ENCODE results near the gene SYT7.

Gene SYT7

DNA sequence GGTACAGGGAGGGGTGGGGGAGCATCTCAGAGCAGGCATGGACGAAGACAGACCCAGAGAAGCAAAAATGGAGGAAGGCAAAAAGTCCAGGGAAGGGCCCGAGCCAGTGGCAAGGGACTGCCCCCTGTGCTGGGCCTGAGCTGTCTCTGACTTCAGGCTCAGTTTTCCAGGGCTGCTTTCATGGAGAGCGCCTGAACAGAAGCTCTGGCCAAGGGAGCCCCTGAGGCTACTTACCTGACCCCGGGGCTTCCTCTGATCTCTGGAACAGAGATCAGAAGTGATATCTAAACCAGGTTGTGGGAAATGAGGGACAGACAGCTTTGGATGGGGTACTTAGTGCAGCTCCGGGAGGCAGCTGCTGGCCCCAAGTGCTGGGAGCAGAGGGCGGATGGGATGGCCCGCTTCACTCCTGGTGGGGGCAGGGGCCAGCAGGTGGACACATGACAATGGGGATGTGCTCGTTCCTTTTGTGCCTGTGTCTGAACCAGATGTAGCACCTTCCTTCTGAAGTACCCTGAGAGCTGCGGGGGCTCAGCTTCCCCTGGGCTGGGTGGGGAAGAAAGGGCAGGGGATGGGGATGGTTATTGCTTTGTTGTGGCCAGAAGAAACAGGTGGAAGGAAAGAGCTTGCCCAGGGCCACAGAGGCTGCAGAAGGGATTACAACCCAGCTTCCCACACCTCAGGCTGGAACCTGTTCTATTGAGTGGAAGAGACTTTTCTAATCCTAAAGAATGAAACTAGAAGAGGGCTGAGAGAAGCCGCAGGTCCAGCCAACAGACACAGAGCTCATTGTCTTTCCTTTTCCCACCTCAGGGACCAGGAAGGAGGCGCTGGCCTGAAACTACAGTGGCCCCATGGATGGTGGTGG lies 66.6 kb downstream of the SYT7 start:
- TF ChIP-seq POLR2A (IDR thresholded peaks at IDR 0.05; ENCODE audit: low read depth, low read length) (no peak), PAX5 (IDR thresholded peaks at IDR 0.05; ENCODE audit: insufficient read depth, low read length, severe bottlenecking) (no peak)
- FAIRE-seq: no peak
- no peak for DNase-seq (ENCODE audit: insufficient read length, low spot score)

- FAIRE-seq (no peak), DNase-seq (ENCODE audit: insufficient read length, low spot score) (no peak)
- TF ChIP-seq PAX5 (IDR thresholded peaks at IDR 0.05; ENCODE audit: insufficient read depth, low read length, severe bottlenecking): no peak
- TF ChIP-seq SPI1 (IDR thresholded peaks at IDR 0.05; ENCODE audit: low read depth, low read length): no peak
- TF ChIP-seq POU2F2 (IDR thresholded peaks at IDR 0.05; ENCODE audit: low read depth, low read length): no peak
- no peak for TF ChIP-seq POLR2AphosphoS5 (IDR thresholded peaks at IDR 0.05; ENCODE audit: low read depth, low read length)
- no peak for TF ChIP-seq TAF1 (IDR thresholded peaks at IDR 0.05; ENCODE audit: low read depth, low read length)
Measured at GRCh38 chr11:61513143-61513765, 67.6 kb downstream of the SYT7 start.

DNA sequence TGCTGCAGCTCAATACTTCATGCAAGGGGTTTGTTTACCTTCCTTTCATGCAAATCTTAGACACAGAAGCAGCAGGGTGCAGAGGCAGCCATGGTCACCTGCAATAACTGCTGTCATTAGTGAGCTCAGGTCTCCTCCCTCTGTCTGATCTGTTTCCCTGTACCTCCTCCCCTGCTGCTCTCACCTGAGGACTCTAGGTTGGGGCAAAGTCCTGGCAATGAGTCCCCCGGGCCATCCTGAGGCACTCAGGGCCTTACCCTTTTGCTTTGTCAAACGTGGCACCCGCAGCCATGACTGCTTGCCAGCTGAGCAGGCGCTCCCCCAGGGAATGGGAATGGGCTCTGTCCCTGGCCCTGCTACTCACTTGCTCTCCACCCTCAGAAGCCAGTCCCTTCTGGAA lies 68.4 kb downstream of the SYT7 start:
- FAIRE-seq (no peak), DNase-seq (ENCODE audit: insufficient read length, low spot score) (no peak)
- TF ChIP-seq SPI1 (IDR thresholded peaks at IDR 0.05; ENCODE audit: low read depth, low read length) (no peak), TAF1 (IDR thresholded peaks at IDR 0.05; ENCODE audit: low read depth, low read length) (no peak), POLR2AphosphoS5 (IDR thresholded peaks at IDR 0.05; ENCODE audit: low read depth, low read length) (no peak), PAX5 (IDR thresholded peaks at IDR 0.05; ENCODE audit: insufficient read depth, low read length, severe bottlenecking) (no peak), POLR2A (IDR thresholded peaks at IDR 0.05; ENCODE audit: low read depth, low read length) (no peak), POU2F2 (IDR thresholded peaks at IDR 0.05; ENCODE audit: low read depth, low read length) (no peak)

DNA sequence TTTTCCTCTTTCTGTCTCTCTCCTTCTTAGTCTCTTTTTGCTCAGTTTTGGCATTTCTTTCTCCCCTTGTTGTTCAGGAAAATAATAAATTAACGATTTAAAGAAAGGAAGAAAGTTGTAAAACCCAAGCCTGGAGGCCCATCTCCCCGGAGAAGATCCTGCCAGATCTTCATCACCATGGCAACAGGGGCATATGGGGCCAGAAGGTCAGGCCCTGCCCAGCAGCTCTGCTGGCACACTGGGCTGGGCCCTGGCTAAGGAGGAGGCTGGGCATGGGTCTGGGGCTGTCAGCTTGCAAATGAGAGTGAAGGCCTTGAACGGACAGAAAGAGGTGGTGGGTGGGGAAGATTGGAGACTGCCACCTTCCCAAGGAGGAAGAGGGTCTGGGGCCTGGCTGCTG lies 69.5 kb downstream of the SYT7 start:
- FAIRE-seq (no peak), DNase-seq (ENCODE audit: insufficient read length, low spot score) (no peak)
- no peak for TF ChIP-seq POU2F2 (IDR thresholded peaks at IDR 0.05; ENCODE audit: low read depth, low read length)
- no peak for TF ChIP-seq POLR2A (IDR thresholded peaks at IDR 0.05; ENCODE audit: low read depth, low read length)
- no peak for TF ChIP-seq POLR2AphosphoS5 (IDR thresholded peaks at IDR 0.05; ENCODE audit: low read depth, low read length)
- no peak for TF ChIP-seq SPI1 (IDR thresholded peaks at IDR 0.05; ENCODE audit: low read depth, low read length)
- TF ChIP-seq PAX5 (IDR thresholded peaks at IDR 0.05; ENCODE audit: insufficient read depth, low read length, severe bottlenecking): no peak
- no peak for TF ChIP-seq TAF1 (IDR thresholded peaks at IDR 0.05; ENCODE audit: low read depth, low read length)

GRCh38 chr11:61510974-61511373 lies 69.9 kb downstream of the SYT7 start:
- FAIRE-seq: no peak
- no peak for DNase-seq (ENCODE audit: insufficient read length, low spot score)
- TF ChIP-seq POLR2AphosphoS5 (IDR thresholded peaks at IDR 0.05; ENCODE audit: low read depth, low read length): no peak
- no peak for TF ChIP-seq TAF1 (IDR thresholded peaks at IDR 0.05; ENCODE audit: low read depth, low read length)
- no peak for TF ChIP-seq PAX5 (IDR thresholded peaks at IDR 0.05; ENCODE audit: insufficient read depth, low read length, severe bottlenecking)
- TF ChIP-seq POU2F2 (IDR thresholded peaks at IDR 0.05; ENCODE audit: low read depth, low read length): no peak
- TF ChIP-seq POLR2A (IDR thresholded peaks at IDR 0.05; ENCODE audit: low read depth, low read length): no peak

DNA sequence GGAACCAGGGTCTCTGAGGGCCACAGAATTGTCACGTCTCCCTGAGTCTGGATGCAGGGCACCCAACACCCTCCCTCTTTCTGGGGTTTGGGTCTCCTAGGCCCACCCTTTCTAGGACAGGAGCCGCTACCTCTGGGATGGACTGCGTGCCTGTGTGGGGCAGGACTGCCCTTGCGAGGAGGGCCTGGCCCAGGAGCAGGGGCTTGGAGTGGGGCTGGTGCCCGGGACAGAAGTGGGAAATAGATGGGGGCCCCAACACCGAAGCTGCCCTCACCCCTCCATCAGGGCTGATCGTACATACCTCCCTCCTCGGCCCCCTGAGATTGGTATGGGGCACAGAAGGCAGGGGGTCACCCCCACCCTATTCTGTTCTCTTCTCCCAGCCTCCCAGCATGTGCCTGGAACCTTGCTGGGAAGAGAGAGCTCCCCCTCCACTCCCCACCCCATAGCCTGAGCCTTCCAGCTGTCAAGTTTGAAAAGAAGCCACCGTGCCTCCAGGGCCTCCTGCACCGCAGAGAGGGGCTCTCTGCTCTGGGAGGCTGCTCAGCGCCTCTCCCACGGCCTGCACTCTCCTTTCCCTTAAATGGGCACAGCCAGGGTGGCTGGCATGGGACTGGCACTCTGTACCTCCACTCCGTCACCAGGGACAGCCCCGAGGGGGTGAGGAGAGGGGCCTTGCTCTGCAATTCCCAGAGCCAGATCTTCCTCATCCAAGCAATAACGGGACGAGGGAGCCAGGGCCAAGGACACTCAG lies 70.5 kb downstream of the SYT7 start:
- no peak for DNase-seq (ENCODE audit: insufficient read length, low spot score)
- FAIRE-seq: no peak

GRCh38 chr11:61509043-61510029 lies 71.5 kb downstream of the SYT7 start:
- peak; percentile 97 for FAIRE-seq
- no peak for TF ChIP-seq TAF1 (IDR thresholded peaks at IDR 0.05; ENCODE audit: low read depth, low read length)
- no peak for TF ChIP-seq POU2F2 (IDR thresholded peaks at IDR 0.05; ENCODE audit: low read depth, low read length)
- TF ChIP-seq SPI1 (IDR thresholded peaks at IDR 0.05; ENCODE audit: low read depth, low read length): no peak
- no peak for TF ChIP-seq PAX5 (IDR thresholded peaks at IDR 0.05; ENCODE audit: insufficient read depth, low read length, severe bottlenecking)
- TF ChIP-seq POLR2A (IDR thresholded peaks at IDR 0.05; ENCODE audit: low read depth, low read length): no peak
- no peak for TF ChIP-seq POLR2AphosphoS5 (IDR thresholded peaks at IDR 0.05; ENCODE audit: low read depth, low read length)
- peak; percentile 95 for DNase-seq (ENCODE audit: insufficient read length, low spot score)

More for the DNA sequence above, 70.5 kb downstream of the SYT7 start:
- no peak for TF ChIP-seq SPI1 (IDR thresholded peaks at IDR 0.05; ENCODE audit: low read depth, low read length)
- TF ChIP-seq TAF1 (IDR thresholded peaks at IDR 0.05; ENCODE audit: low read depth, low read length): no peak
- no peak for TF ChIP-seq POU2F2 (IDR thresholded peaks at IDR 0.05; ENCODE audit: low read depth, low read length)
- no peak for TF ChIP-seq POLR2A (IDR thresholded peaks at IDR 0.05; ENCODE audit: low read depth, low read length)
- no peak for TF ChIP-seq PAX5 (IDR thresholded peaks at IDR 0.05; ENCODE audit: insufficient read depth, low read length, severe bottlenecking)
- no peak for TF ChIP-seq POLR2AphosphoS5 (IDR thresholded peaks at IDR 0.05; ENCODE audit: low read depth, low read length)

DNA sequence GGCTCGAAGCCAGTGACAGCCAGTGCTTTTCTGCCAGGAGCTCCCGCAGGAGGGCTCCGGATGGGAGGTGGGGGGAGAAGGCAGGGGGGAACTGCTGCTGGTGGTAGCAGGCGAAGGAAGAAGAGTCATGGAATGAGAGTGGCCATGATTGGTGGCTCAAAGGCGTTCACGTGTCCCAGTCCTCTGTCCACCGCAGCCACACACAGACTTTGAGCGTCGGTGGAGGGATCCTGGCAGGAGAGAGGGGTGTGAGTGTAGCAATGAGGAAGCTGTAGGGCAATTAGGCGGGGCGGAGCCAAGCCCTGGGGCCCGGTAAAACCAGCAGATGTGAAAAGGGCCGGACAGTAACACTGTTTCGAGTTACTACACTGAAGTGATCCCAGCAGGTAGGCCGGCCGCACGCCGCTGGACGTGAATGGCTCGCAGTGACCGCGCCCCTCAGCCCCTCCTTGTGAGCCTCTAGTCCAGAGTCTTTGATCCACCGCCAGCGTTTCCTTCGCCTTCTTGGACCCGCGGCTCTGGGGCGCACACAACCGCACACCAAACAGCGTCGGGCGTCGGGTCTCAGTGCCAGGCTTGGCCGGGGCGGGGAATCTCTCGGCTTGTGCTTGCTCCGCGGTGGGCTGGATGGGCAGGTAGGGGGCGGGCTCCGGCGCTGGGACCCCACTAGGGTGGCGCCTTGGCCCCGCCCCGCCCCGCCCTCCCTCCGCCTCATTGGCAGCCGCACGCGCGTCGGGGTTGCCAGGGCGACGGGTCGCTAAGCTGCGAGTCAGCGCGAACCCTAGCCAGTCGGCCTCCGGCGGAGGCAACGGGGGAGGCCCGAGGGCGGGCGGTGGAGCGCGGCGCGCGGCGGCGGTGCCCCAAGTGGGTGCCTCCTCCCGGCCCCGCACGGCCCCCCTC lies 72.7 kb downstream of the SYT7 start, which contains the start of gene LRRC10B:
Gene LRRC10B (plus strand): TSS at position 788 of the 900 bp plus-strand sequence. CDS start 250 bp downstream, outside the sequence.
- TF ChIP-seq POLR2AphosphoS5 (IDR thresholded peaks at IDR 0.05; ENCODE audit: low read depth, low read length) (no peak), TAF1 (IDR thresholded peaks at IDR 0.05; ENCODE audit: low read depth, low read length) (no peak), PAX5 (IDR thresholded peaks at IDR 0.05; ENCODE audit: insufficient read depth, low read length, severe bottlenecking) (no peak), SPI1 (IDR thresholded peaks at IDR 0.05; ENCODE audit: low read depth, low read length) (no peak), POU2F2 (IDR thresholded peaks at IDR 0.05; ENCODE audit: low read depth, low read length) (no peak), POLR2A (IDR thresholded peaks at IDR 0.05; ENCODE audit: low read depth, low read length) (no peak)
- peak; percentile 13 for FAIRE-seq
- peak; percentile 61 for DNase-seq (ENCODE audit: insufficient read length, low spot score)

All from GM12891 (cell line).